MM.1S (cell line): Measurements from ENCODE around the gene FAM216A.

Experiments
- DNase-seq: peaks from one replicate; pipeline ENCODE4 v3.0.0-alpha.2; 2015
- H2AFZ ChIP-seq: fragments of 300-600 bp; sonication (generic); 2 replicates; pipeline ENCODE4 v1.6.0; 2016; ENCODE audit warnings: antibody characterized with exemption, low read length
- H3F3A ChIP-seq: fragments of 300-600 bp; sonication (generic); 2 replicates; pipeline ENCODE4 v1.6.1; 2016; ENCODE audit warnings: mild to moderate bottlenecking, antibody characterized with exemption, low read length, moderate library complexity, mixed read lengths; ENCODE audit not compliant: insufficient read depth
- H3K27ac ChIP-seq: fragments of 300-600 bp; sonication (generic); 2 replicates; pipeline ENCODE4 v1.5.1; 2016; ENCODE audit warnings: mild to moderate bottlenecking, low read length
- H3K27me3 ChIP-seq: fragments of 300-600 bp; sonication (generic); replicated peaks from 2 replicates; pipeline ENCODE4 v1.6.0; 2016; ENCODE audit warnings: low read length; ENCODE audit not compliant: insufficient read depth
- H3K36me3 ChIP-seq: fragments of 300-600 bp; sonication (generic); replicated peaks from 2 replicates; pipeline ENCODE4 v1.6.1; 2016; ENCODE audit warnings: mild to moderate bottlenecking, low read length, mixed read lengths; ENCODE audit not compliant: insufficient read depth
- H3K4me1 ChIP-seq: fragments of 300-600 bp; sonication (generic); 2 replicates; pipeline ENCODE4 v1.6.1; 2016; ENCODE audit warnings: low read length, mixed read lengths
- H3K4me2 ChIP-seq: fragments of 300-600 bp; sonication (generic); 2 replicates; pipeline ENCODE4 v1.6.0; 2016; ENCODE audit warnings: low read depth, low read length
- H3K4me3 ChIP-seq: fragments of 300-600 bp; sonication (generic); 2 replicates; pipeline ENCODE4 v1.5.1; 2016; ENCODE audit warnings: low read length, mixed read lengths
- H3K79me2 ChIP-seq: fragments of 300-600 bp; sonication (generic); 2 replicates; pipeline ENCODE4 v1.6.1; 2016; ENCODE audit warnings: mixed run types, low read length, mixed read lengths
- H3K9ac ChIP-seq: fragments of 300-600 bp; sonication (generic); 2 replicates; pipeline ENCODE4 v1.6.1; 2016; ENCODE audit warnings: low read length, mixed read lengths
- H3K9me2 ChIP-seq: fragments of 300-600 bp; sonication (generic); replicated peaks from 2 replicates; pipeline ENCODE4 v1.6.1; 2016; ENCODE audit warnings: mild to moderate bottlenecking, low read length, mixed read lengths; ENCODE audit not compliant: insufficient read depth
- H3K9me3 ChIP-seq: fragments of 300-600 bp; sonication (generic); replicated peaks from 2 replicates; pipeline ENCODE4 v1.6.1; 2016; ENCODE audit warnings: mild to moderate bottlenecking, low read length, mixed read lengths; ENCODE audit not compliant: insufficient read depth
- H4K20me1 ChIP-seq: fragments of 300-600 bp; sonication (generic); 2 replicates; pipeline ENCODE4 v1.6.1; 2016; ENCODE audit warnings: mild to moderate bottlenecking, low read length, moderate library complexity, mixed read lengths; ENCODE audit not compliant: insufficient read depth
- CTCF ChIP-seq: fragments of 300-600 bp; sonication (generic); IDR thresholded peaks from 2 replicates; pipeline ENCODE4 v1.5.1; 2016; ENCODE audit warnings: antibody characterized with exemption, low read length, mixed read lengths
- EZH2 ChIP-seq: fragments of 300-600 bp; sonication (generic); optimal IDR thresholded peaks from 2 replicates; pipeline ENCODE3; 2017; ENCODE audit warnings: low read depth, mild to moderate bottlenecking, antibody characterized with exemption, low read length, mixed read lengths
- EZH2phosphoT487 ChIP-seq: fragments of 300-600 bp; sonication (generic); IDR thresholded peaks from 2 replicates; pipeline ENCODE4 v1.6.1; 2018; ENCODE audit warnings: antibody characterized with exemption, low read length

The FAM216A gene

GRCh38 chr12:110531741-110532333, 63.2 kb downstream of the FAM216A start:
- Histone ChIP-seq H3K27ac (peak overlapping the region; percentile 66; the same call in 1 of the 2 replicates), H3K79me2 (no peaks in the 10 kb centered on the region), H3K9ac (no peak overlapping the region), H3K4me2 (peak overlapping the region; percentile 54), H3K4me1 (peaks cover 22% of the 10 kb centered on the region), H3K9me2 (no peaks in the 10 kb centered on the region), H3K9me3 (no peaks in the 10 kb centered on the region), H2AFZ (no peak overlapping the region), H3K27me3 (no peaks in the 10 kb centered on the region), H3K36me3 (no peaks in the 10 kb centered on the region), H4K20me1 (no peaks in the 10 kb centered on the region), H3K4me3 (no peak overlapping the region), H3F3A (no peaks in the 10 kb centered on the region)
- no peak for TF ChIP-seq CTCF
- TF ChIP-seq EZH2phosphoT487 = no peak
- no peak for TF ChIP-seq EZH2
- peak; percentile 30 for DNase-seq

DNA sequence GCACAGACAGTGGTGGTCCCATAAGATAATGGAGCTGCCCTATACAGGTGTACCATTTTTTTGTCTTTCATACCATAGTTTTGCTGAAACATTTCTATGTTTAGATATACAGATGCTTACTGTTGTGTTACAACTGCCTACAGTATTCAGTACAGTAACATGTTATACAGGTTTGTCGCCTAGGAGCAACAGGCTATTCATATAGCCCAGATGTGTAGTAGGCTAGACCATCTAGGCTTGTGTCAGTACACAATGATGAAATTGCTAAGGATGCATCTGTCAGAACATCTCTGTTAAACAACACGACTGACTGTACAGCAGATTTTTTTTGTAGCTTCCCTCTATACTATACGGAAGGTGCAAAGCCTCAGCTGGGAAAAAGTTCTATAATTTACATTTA, 64.0 kb downstream of the FAM216A start:
- no peaks in the 10 kb centered on the region for H3K27me3 ChIP-seq
- H3K9ac ChIP-seq = no peak overlapping the region
- no peak for DNase-seq
- H4K20me1 ChIP-seq = no peaks in the 10 kb centered on the region
- no peaks in the 10 kb centered on the region for H3K9me2 ChIP-seq
- no peaks in the 10 kb centered on the region for H3K79me2 ChIP-seq
- H3K4me3 ChIP-seq = no peak overlapping the region
- TF ChIP-seq CTCF (no peak), EZH2phosphoT487 (no peak)
- no peaks in the 10 kb centered on the region for H3F3A ChIP-seq
- H3K27ac ChIP-seq = peak overlapping the region; percentile 66; the same call in 1 of the 2 replicates
- H3K4me2 ChIP-seq = no peak overlapping the region
- H3K36me3 ChIP-seq = no peaks in the 10 kb centered on the region
- H2AFZ ChIP-seq = no peak overlapping the region
- peaks cover 22% of the 10 kb centered on the region for H3K4me1 ChIP-seq
- H3K9me3 ChIP-seq = no peaks in the 10 kb centered on the region

- Histone ChIP-seq H2AFZ (no peak overlapping the region), H3K4me1 (peaks cover 22% of the 10 kb centered on the region), H3K9ac (no peak overlapping the region), H3K79me2 (no peaks in the 10 kb centered on the region), H3K9me2 (no peaks in the 10 kb centered on the region), H3K4me2 (no peak overlapping the region), H4K20me1 (no peaks in the 10 kb centered on the region), H3K27ac (no peak overlapping the region), H3K36me3 (no peaks in the 10 kb centered on the region), H3K27me3 (no peaks in the 10 kb centered on the region), H3K9me3 (no peaks in the 10 kb centered on the region), H3F3A (no peaks in the 10 kb centered on the region), H3K4me3 (no peak overlapping the region)
- no peak for DNase-seq
- TF ChIP-seq EZH2phosphoT487 (no peak), CTCF (no peak), EZH2 (no peak)
These were observed 65.0 kb downstream of the FAM216A start for GRCh38 chr12:110533607-110534006.
